ENCODE data around the gene DRAP1. TPM values are rescaled to one million over a fixed set of nuclear protein-coding genes. Genes with fewer than 3 reads are reported as not detected.

DRAP1 gene
- total RNA-seq, 1 donor from 2014 or later, result 225 TPM

- DNase-seq (ENCODE audit: low read depth), result no peak
- TF ChIP-seq CTCF (conservative IDR thresholded peaks at IDR 0.05; ENCODE audit: low read depth, low read length), result no peak
- H3K4me3 ChIP-seq (ENCODE audit: low read depth, low read length), result no peak overlapping the region
These were observed 23.7 kb upstream of the DRAP1 start for GRCh38 chr11:65895482-65895981.

- DNase-seq (ENCODE audit: low read depth), result no peak
- no peak for TF ChIP-seq CTCF (conservative IDR thresholded peaks at IDR 0.05; ENCODE audit: low read depth, low read length)
- H3K4me3 ChIP-seq (ENCODE audit: low read depth, low read length), result no peak overlapping the region
These were observed 22.9 kb upstream of the DRAP1 start for GRCh38 chr11:65896034-65896999.

- H3K4me3 ChIP-seq (ENCODE audit: low read depth, low read length), result no peak overlapping the region
- TF ChIP-seq CTCF (conservative IDR thresholded peaks at IDR 0.05; ENCODE audit: low read depth, low read length), result no peak
- no peak for DNase-seq (ENCODE audit: low read depth)
These were observed 22.2 kb upstream of the DRAP1 start for GRCh38 chr11:65897020-65897471.

- peak overlapping the region; percentile 80 for H3K4me3 ChIP-seq (ENCODE audit: low read depth, low read length)
- DNase-seq (ENCODE audit: low read depth), result no peak
- TF ChIP-seq CTCF (conservative IDR thresholded peaks at IDR 0.05; ENCODE audit: low read depth, low read length), result no peak
These were observed 20.4 kb upstream of the DRAP1 start for GRCh38 chr11:65898656-65899355.

GRCh38 chr11:65899356-65900124, 19.7 kb upstream of the DRAP1 start:
- no peak for DNase-seq (ENCODE audit: low read depth)
- peak overlapping the region; percentile 80 for H3K4me3 ChIP-seq (ENCODE audit: low read depth, low read length)
- TF ChIP-seq CTCF (conservative IDR thresholded peaks at IDR 0.05; ENCODE audit: low read depth, low read length), result no peak

- peak within 1 kb of the TSS; percentile 80 for H3K4me3 ChIP-seq (ENCODE audit: low read depth, low read length)
- DNase-seq (ENCODE audit: low read depth), result no peak
- TF ChIP-seq CTCF (conservative IDR thresholded peaks at IDR 0.05; ENCODE audit: low read depth, low read length), result no peak
These were observed 18.9 kb upstream of the DRAP1 start, which contains the start of gene FOSL1 for GRCh38 chr11:65900125-65900898. Gene FOSL1, minus strand, starts transcription at chr11:65900388. Its CDS starts 49 bp downstream, at chr11:65900339.

Measured in epithelial cell of proximal tubule (primary cell).